C4-2B (cell line): ENCODE results near the gene LRRD1.
"Not testable (repeated sequence)": the region's sequence is repeated elsewhere in the genome, so short reads cannot be mapped to it uniquely, and the experiment has no call there.

Source experiments
- H3K27ac ChIP-seq: fragments of 450-650 bp; 2 replicates; pipeline ENCODE4 v1.5.1; 2017
- CTCF ChIP-seq: fragments of 450-650 bp; conservative IDR thresholded peaks from 2 replicates; pipeline ENCODE4 v1.5.1; 2017; ENCODE audit warnings: mild to moderate bottlenecking
- ZFX ChIP-seq: fragments of 450-650 bp; IDR thresholded peaks from 2 replicates; pipeline ENCODE4 v1.6.1; 2017

Gene LRRD1

GRCh38 chr7:92200791-92201190, 21.8 kb upstream of the LRRD1 start:
- TF ChIP-seq ZFX (no peak), CTCF (peak; percentile 21)
- H3K27ac ChIP-seq = no peak overlapping the region

- no peak overlapping the region for H3K27ac ChIP-seq
- TF ChIP-seq ZFX = no peak
Observed at GRCh38 chr7:92192326-92192725, 13.4 kb upstream of the LRRD1 start.

GRCh38 chr7:92189246-92189645, 10.3 kb upstream of the LRRD1 start:
- not testable (repeated sequence) for H3K27ac ChIP-seq

- not testable (repeated sequence) for H3K27ac ChIP-seq
Observed at GRCh38 chr7:92184294-92184693, 5.4 kb upstream of the LRRD1 start.

GRCh38 chr7:92177362-92177761, 1.6 kb downstream of the LRRD1 start:
- no peak for TF ChIP-seq ZFX
- no peak for TF ChIP-seq CTCF
- H3K27ac ChIP-seq = no peak overlapping the region

GRCh38 chr7:92169529-92169928, 9.4 kb downstream of the LRRD1 start:
- H3K27ac ChIP-seq = not testable (repeated sequence)

GRCh38 chr7:92161271-92161670, 17.7 kb downstream of the LRRD1 start:
- no peak overlapping the region for H3K27ac ChIP-seq
- TF ChIP-seq ZFX = no peak
- no peak for TF ChIP-seq CTCF

- no peak for TF ChIP-seq ZFX
- TF ChIP-seq CTCF = no peak
- no peak overlapping the region for H3K27ac ChIP-seq
Observed at GRCh38 chr7:92158660-92159575, 20.0 kb downstream of the LRRD1 start.

GRCh38 chr7:92156990-92157389, 22.0 kb downstream of the LRRD1 start:
- TF ChIP-seq CTCF = no peak
- TF ChIP-seq ZFX = no peak

More at GRCh38 chr7:92156990-92157389, 22.0 kb downstream of the LRRD1 start:
- no peak overlapping the region for H3K27ac ChIP-seq
